Stimulated activated CD4-positive, alpha-beta T cell treated with anti-CD3 and anti-CD28 coated beads, Interleukin-12 subunit alpha, Interleukin-12 subunit beta, amount 100 ng/mL, for 24 hours (primary cell): ENCODE results near the gene PRDM16.

Experiments
- DNase-seq, 2 experiments: peaks; one replicate each; pipeline ENCODE4 v3.0.0-alpha.2; 2020; ENCODE audit warnings: low read depth in 2 of 2

The PRDM16 gene

DNA sequence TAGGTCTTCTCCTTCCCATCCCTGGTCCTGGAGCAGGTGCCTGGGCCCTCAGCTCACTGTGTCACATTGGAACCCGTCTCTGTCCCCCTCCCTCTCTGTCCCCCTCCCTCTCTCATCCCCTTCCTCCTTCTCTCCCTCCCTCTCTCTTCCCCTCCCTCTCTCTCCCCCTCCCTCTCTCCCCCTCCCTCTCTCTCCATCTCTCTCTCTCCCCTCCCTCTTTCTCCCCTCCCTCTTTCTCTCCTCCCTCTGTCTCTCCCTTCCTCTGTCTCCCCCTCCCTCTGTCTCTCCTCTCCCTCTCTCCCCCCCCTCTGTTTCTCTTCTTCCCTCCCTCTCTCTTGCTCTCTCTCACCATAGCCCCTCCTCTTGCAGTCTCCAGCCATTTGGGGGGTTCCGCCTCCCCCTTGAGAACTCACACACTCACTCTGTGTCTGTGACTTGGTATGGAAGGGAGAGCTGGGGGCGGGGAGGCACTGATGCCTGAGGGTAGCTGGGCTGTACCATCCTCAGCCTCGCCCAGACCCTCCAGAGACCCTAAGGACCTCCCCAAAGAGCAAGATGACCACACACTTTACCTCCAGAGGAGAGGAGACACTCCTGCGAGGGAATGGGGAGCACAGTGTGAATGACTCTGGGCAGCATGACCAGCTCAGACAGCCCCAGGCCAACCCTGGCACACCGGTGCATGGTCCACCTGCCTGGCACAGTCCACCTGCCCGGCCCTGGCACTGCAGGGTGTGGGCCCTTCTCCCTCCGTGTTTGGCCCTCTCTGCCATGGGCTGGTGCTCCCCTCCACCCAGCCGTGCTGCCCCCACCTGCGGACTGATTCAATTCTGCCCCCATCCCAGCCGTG, 282.7 kb downstream of the PRDM16 start:
- no peak for DNase-seq

DNA sequence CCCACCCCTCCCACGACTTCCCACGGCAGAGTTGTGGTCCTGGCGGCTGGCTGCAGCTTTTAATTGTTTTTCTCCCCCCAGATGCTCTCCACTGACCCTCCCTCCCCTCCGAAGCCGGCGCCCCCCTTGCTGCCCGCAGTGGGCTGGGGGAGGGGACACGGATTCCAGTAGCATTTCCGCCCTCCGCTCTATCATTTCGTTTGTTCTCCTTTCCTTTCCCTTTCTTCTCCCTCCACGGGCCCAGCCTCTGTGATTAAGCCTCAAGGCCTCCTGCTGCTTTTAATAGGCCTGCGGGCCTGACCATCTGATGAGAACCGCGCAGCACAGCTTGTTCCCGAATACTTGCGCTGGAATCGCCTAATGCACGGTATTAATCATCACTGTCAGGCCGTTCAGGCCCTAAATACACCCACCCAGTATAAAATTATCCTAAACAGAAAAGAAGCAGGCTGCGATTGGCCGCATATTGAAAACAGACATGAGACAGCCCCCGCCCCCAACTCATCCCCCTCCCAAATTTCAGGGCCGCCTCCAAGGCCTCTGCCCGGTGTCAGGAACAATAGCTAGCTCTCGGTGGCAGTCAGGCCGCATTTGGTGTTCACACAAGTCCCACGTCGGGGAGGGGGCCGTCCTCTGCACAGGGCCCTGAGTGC, 283.4 kb downstream of the PRDM16 start:
- DNase-seq: no peak

GRCh38 chr1:3352952-3353331, 283.9 kb downstream of the PRDM16 start:
- no peak for DNase-seq

- no peak for DNase-seq
Observed at GRCh38 chr1:3353876-3354275, 284.9 kb downstream of the PRDM16 start.

GRCh38 chr1:3355089-3355488, 286.1 kb downstream of the PRDM16 start:
- no peak for DNase-seq

- DNase-seq: no peak
Observed at GRCh38 chr1:3355894-3356826, 287.2 kb downstream of the PRDM16 start.

GRCh38 chr1:3356827-3357460, 287.9 kb downstream of the PRDM16 start:
- no peak for DNase-seq

GRCh38 chr1:3357526-3358297, 288.7 kb downstream of the PRDM16 start:
- no peak for DNase-seq

GRCh38 chr1:3359351-3359750, 290.3 kb downstream of the PRDM16 start:
- no peak for DNase-seq

GRCh38 chr1:3359756-3360440, 290.9 kb downstream of the PRDM16 start:
- DNase-seq: no peak

DNA sequence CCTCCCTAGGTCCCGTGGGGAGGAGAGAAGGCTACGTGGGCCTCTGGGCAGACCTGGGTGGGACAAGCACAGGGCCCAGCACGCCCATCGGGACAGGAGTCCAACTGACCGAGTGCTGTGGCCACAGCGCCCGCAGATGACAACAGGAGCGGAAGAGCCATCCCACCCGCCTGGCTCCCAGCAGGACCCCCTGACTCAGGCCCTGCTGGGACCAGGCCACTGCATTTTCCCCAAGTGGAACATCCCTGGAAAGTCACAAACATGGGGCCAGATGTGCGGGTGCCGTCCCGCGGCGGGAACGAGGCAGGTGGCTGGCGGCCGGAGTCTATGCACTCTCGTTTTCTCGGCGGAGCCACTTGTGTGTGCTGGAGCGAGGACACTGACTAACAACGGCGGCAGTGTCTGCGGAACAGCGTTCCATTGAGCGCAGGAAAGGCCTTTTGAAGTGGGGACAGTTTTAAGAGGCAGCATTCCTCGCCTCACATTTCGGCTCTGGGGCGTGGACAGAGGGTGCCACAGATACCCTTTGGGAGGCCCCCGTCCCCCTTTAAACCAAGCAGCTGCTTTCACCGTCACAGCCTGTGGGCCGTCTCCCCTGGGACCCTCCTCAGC, 291.7 kb downstream of the PRDM16 start:
- no peak for DNase-seq

- no peak for DNase-seq
Observed at GRCh38 chr1:3363023-3363422, 294.0 kb downstream of the PRDM16 start.

DNA sequence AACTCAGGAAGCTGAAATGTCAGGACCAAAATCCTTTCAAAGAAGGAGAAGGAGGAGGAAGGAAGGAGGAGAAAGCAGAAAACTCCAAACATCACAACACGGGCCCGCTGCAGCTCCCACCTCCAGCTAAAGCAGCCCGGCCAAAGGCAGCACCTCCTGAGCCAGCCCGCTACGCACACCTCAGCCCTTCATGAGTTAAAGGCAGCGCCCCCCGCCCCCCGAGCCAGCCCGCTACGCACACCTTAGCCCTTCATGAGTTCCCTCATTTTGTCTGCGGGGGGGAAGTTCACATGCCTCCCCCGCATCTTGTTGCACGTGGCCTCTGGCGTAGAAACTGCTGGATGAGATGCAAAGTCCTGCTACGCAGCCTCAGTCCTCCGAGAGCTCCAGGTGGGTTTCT, 294.8 kb downstream of the PRDM16 start:
- DNase-seq: no peak

DNA sequence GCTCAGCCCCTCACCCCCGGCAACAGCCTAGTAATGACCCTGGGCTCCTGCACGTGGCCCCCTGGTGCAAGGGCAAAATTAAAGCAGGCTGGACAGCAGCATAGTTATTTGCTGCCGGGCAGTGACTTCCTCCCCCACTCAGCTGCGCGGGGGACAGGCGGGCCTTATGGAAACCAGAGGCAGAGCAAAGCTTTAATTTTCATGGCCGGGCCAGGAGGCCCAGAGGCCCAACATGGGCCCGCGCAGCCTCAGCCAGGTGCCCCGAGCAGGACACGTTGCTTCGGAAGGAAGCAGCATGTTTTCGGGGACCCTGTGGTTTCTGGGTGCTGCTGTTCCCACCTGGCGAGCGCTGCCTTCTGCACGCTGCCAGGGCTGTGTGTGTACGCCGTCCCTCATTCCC, 295.5 kb downstream of the PRDM16 start:
- no peak for DNase-seq

- DNase-seq: no peak
Observed at GRCh38 chr1:3364983-3365382, 296.0 kb downstream of the PRDM16 start.

DNA sequence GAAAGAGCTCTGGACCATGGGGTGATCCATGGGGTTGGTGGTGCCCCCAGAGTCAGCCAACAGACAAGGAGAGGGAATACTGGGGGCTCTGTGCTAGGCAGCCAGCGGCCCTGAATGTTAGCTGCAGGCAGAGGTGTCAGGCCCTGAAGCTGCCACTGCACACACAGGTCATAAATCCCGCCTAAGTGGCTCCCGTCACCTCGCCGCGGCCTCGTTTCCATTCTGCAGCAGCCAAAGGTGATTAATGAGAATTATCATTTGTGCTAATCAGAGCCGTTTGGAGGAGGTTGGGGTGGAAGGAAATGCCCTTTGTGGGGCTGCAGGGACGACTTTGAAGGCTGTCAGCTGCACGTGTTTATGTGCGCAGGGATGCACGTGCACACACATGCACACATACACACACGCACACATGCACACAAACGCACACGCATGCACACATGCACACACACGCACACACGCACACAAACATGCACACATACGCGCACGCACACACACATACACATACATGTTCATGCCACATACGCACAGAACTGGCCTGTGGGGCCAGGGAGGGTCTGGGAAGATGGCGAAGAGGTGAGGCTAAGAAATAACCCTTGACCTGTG, 296.6 kb downstream of the PRDM16 start:
- no peak for DNase-seq

DNA sequence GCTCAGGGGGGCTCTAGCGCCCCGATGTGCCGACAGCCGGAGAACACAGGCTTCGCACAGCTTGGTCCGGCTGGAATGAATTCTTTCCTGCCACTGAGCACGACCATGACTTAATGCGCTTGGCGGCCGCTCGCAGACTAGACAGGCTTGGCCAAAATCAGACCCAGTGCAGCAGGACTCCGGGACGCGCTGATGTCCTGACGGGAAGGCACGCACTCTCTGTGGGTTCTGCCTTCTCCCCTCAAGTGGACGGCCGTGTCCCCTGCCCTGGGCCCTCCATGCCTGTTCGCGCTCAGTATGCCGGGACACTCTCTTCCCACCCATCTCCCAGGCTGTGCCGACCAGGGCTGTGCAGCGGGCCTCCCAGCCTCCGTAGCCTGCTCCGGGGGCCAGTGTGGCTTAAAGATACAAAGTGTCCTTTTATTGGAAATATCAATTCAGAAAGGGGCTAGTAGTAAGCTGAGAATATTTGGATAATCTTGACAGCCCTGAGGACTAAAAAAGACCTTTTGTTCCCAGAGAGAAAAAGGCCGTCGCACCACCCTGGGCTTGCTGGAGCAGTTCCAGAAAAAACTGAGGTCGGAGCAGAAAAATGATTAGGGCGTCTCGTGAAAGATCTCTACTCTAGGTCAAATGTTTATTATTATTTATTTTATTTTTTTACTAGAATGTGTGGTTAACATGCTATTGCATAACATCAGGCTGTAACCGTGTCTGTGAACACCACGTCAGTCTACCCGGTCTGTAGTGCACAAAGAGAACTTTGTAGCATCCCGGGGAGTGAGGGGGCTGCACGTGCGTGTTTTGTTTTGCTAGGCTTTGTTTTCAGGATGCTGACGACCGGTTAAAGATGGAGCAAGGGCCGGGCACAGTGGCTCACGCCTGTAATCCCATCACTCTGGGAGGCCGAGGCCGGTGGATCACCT, 297.4 kb downstream of the PRDM16 start:
- no peak for DNase-seq

GRCh38 chr1:3367376-3367775, 298.4 kb downstream of the PRDM16 start:
- no peak for DNase-seq
